Adrenal gland (tissue), 5 donors: ENCODE data around the gene TMEM231.

Source experiments
- CTCF ChIP-seq, 6 experiments: fragments of 450-650 bp in 4 of 6; fragments of 200-600 bp in 2 of 6; sonication (generic) in 1 of 6; IDR thresholded peaks; 1 replicate in 5 of 6; 2 replicates in 1 of 6; pipeline versions ENCODE4 v1.5.1 to v1.8.0; 2016 to 2021; ENCODE audit warnings: antibody characterized with exemption in 6 of 6, mild to moderate bottlenecking in 2 of 6, moderate library complexity in 1 of 6
- POLR2A ChIP-seq, 2 donors: fragments of 450-650 bp; IDR thresholded peaks; one replicate each; pipeline ENCODE4 v1.6.1; 2017; ENCODE audit warnings: antibody characterized with exemption in 2 of 2, mild to moderate bottlenecking in 2 of 2, moderate library complexity in 1 of 2
- donor health status: DM: no; HTN: no; CAD: no.

GRCh38 chr16:75593825-75594820, 38.1 kb upstream of the TMEM231 start:
- TF ChIP-seq CTCF (IDR thresholded peaks at IDR 0.05) (no peak), POLR2A (IDR thresholded peaks at IDR 0.05) (no peak)
